Epidermal melanocyte (primary cell): ENCODE data around the gene CYP2F1.
"Not testable (repeated sequence)": the region's sequence is repeated elsewhere in the genome, so short reads cannot be mapped to it uniquely, and the experiment has no call there.

ENCODE experiments used
- DNase-seq: peaks from one replicate; pipeline ENCODE4 v3.0.0; 2011; ENCODE audit warnings: low spot score; ENCODE audit not compliant: insufficient read length

CYP2F1 gene

GRCh38 chr19:41127362-41127761, 13.1 kb downstream of the CYP2F1 start:
- not testable (repeated sequence) for DNase-seq

GRCh38 chr19:41127801-41128300, 13.6 kb downstream of the CYP2F1 start:
- not testable (repeated sequence) for DNase-seq

GRCh38 chr19:41128692-41129091, 14.5 kb downstream of the CYP2F1 start:
- no peak for DNase-seq

- no peak for DNase-seq
Measured at GRCh38 chr19:41131186-41131585, 17.0 kb downstream of the CYP2F1 start.

GRCh38 chr19:41133260-41133659, 19.0 kb downstream of the CYP2F1 start:
- no peak for DNase-seq

GRCh38 chr19:41134616-41135015, 20.4 kb downstream of the CYP2F1 start:
- DNase-seq = no peak

GRCh38 chr19:41135390-41136384, 21.5 kb downstream of the CYP2F1 start:
- DNase-seq = not testable (repeated sequence)

- no peak for DNase-seq
Measured at GRCh38 chr19:41136636-41137455, 22.6 kb downstream of the CYP2F1 start.

GRCh38 chr19:41144403-41144802, 30.2 kb downstream of the CYP2F1 start:
- DNase-seq = peak; percentile 25

- no peak for DNase-seq
Measured at GRCh38 chr19:41149831-41150230, 35.6 kb downstream of the CYP2F1 start.

GRCh38 chr19:41150986-41151385, 36.8 kb downstream of the CYP2F1 start:
- not testable (repeated sequence) for DNase-seq

GRCh38 chr19:41154060-41154459, 39.8 kb downstream of the CYP2F1 start:
- no peak for DNase-seq

- no peak for DNase-seq
Measured at GRCh38 chr19:41156207-41156606, 42.0 kb downstream of the CYP2F1 start.

- no peak for DNase-seq
Measured at GRCh38 chr19:41159881-41160280, 45.6 kb downstream of the CYP2F1 start.

GRCh38 chr19:41161903-41162302, 47.7 kb downstream of the CYP2F1 start:
- DNase-seq = no peak

GRCh38 chr19:41166944-41167804, 52.9 kb downstream of the CYP2F1 start:
- no peak for DNase-seq

GRCh38 chr19:41172297-41173164, 58.3 kb downstream of the CYP2F1 start:
- no peak for DNase-seq

GRCh38 chr19:41174297-41174928, 60.2 kb downstream of the CYP2F1 start:
- DNase-seq = no peak
